HK-2 (cell line): ENCODE results near the gene CCDC34.

Experiments
- DNase-seq: peaks from one replicate; pipeline ENCODE4 v3.0.0-alpha.2; 2018; ENCODE audit not compliant: unreplicated experiment

Gene CCDC34, protein sequence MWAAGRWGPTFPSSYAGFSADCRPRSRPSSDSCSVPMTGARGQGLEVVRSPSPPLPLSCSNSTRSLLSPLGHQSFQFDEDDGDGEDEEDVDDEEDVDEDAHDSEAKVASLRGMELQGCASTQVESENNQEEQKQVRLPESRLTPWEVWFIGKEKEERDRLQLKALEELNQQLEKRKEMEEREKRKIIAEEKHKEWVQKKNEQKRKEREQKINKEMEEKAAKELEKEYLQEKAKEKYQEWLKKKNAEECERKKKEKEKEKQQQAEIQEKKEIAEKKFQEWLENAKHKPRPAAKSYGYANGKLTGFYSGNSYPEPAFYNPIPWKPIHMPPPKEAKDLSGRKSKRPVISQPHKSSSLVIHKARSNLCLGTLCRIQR

GRCh38 chr11:27362749-27363575 lies at the start of gene CCDC34:
TSS of gene CCDC34 (minus strand) at chr11:27363215. CDS start at chr11:27363194, 21 bp downstream.
- peak; percentile 80 for DNase-seq

- DNase-seq = no peak
These were observed 49.2 kb upstream of the CCDC34 start for GRCh38 chr11:27412192-27412691.

DNA sequence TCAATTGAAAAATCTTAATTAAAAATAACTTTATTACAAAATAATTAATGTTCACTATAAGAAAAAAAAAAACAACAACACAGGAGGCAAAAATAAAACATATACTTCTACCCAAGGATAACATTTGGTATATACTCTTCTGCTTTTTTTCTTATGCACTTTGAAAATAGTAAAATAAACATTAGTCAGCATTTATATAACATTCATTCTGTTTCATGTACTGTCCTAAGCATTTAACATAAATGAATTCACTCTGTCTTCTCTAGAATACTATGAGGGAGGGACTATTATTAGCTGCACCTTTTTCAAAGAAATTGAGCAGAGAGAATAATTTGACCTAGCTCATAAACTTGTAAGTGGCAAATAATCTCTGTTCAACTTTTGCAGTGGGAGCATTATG lies 48.3 kb upstream of the CCDC34 start:
- DNase-seq = no peak

GRCh38 chr11:27410272-27410671 lies 47.3 kb upstream of the CCDC34 start:
- DNase-seq = no peak

DNA sequence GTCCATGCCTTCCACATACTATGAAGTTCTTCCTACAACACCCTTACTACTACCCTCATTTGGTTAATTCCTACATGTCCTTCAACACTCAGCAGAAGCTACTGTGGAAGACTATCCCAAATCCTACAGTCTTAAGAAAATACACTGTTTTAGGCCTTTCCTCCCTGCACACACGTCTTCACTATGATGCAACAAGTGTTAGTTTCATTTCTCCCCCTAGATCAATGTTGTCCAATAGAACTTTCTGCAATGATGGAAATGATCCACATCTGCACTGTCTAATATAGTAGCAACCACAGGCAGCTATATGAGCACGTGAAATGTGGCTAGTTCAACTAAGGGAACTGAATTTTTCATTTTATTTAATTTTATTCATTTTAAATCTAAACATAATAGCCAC lies 46.7 kb upstream of the CCDC34 start:
- DNase-seq = no peak

- DNase-seq = no peak
These were observed 46.0 kb upstream of the CCDC34 start for GRCh38 chr11:27409049-27409448.

DNA sequence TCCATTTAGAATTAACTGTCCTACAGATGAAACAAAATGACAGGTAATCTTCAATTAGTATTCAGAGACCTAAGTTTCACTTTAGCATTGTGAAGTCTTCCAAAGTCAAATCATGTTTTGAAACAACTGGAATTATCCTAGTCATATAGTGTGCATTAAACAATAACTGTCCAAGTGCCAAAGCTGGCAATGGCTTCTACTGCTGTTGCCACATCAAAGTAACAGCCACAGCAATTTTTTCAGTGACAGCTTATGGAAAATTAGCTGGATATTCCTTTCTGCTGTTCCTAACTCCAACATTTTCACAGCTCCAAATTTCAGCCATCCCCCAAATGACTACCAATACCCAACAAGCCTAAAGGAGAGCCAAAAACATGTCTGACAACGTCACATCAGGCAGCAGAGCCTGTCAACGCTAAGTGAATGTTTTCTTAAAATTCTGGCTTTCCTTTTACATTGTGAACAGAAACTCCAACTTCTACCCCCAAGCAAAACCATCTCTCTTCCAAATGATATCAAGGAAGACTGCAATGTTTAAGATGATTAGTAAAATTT lies 45.3 kb upstream of the CCDC34 start:
- no peak for DNase-seq

- no peak for DNase-seq
These were observed 43.7 kb upstream of the CCDC34 start for GRCh38 chr11:27406498-27407354.

- DNase-seq = no peak
These were observed 42.1 kb upstream of the CCDC34 start for GRCh38 chr11:27405134-27405533.

GRCh38 chr11:27404427-27404826 lies 41.4 kb upstream of the CCDC34 start:
- no peak for DNase-seq

DNA sequence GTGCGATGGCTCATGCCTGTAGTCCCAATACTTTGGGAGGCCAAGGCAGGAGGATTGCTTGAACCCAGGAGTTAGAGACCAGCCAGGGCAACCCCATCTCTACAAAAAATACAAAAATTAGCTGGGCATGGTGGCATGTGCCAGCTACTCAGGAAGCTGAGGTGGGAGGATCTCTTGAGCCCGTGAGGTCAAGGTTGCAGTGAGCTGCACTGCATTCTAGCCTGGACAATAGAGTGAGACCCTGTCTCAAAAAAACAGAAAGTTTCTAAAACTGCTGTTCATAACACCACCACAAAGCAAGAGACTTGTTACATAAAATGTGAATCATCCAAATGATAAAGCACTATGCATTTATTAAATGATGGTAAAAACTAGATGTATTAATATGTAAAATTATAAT lies 40.2 kb upstream of the CCDC34 start:
- no peak for DNase-seq

DNA sequence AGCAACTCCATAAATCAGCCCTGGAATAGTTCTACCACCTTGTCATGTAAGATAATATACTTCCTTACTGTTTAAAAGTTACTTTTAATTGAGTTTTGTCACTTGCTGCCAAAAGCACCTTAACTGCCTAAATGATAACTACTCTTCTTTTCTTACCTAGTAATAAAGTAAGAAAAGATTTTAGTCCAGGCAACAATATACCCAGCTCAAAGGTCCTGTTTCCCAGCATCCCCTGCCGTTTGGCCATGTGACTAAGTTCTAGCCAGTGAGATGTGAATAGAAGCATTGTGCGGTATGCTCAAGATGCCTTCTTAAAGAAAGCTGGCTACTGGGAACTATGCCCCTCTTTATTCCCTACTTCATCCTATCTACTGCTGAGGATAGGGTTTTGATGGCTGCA lies 39.4 kb upstream of the CCDC34 start:
- no peak for DNase-seq

DNA sequence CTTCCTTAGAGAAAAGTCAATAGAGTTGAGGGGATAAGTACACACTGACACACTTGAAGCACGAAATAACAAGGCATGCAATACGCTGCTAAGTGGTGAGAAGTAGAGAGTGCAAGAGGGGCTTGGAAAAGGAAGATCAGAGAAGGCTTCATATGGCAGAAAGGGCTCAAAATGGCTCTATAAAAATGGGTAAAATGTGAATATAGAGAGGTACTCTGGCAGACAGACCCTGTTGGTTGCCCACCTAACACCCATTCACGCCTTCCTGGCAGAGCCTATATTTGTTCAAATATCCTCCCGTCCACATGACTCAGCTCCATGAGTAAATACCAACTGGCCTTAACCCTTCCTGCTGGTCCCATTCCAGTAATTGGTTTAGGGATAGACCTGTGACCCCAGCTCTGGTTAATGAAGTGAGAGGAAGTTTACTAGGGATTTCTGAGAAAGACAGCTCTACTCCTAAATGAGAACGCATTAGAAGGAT lies 38.9 kb upstream of the CCDC34 start:
- no peak for DNase-seq

- no peak for DNase-seq
These were observed 38.3 kb upstream of the CCDC34 start for GRCh38 chr11:27401280-27401832.

GRCh38 chr11:27398400-27398770 lies 35.4 kb upstream of the CCDC34 start:
- no peak for DNase-seq

DNA sequence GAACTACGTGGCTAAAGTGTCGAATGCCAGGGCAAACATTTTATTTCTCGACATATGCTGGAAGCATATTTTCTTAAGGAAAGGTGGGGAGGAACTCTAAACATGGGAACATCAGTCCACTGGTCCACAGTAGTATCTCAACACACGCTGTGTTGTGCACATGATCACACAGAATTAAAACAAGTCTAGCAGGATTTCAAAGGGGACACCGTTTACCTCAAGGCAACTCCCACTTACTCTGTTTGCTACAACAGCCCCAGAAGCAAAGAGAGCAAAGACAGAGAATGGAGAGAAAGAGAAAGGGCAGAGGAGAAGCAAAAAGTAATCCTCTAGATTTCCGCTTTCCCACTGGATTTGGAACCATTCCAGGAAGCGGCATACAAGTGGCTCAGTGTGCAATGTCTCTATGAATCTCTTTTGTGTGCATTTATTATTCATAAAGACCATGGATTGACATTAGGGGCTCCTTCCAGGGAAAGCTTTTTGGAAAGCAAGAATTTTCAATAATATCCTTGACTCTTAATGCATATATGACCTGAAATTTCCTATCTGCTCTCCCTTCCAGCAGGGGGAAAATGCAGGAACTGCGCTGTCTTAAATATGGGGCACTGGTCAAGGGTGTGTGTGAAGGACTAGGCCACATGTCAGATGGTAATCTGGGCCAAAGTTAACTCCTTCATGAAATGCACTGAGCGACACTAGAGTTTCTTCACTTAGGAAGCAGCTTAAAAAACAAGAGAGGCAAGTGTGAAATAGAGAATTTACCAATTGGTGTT lies 34.8 kb upstream of the CCDC34 start:
- no peak for DNase-seq

DNA sequence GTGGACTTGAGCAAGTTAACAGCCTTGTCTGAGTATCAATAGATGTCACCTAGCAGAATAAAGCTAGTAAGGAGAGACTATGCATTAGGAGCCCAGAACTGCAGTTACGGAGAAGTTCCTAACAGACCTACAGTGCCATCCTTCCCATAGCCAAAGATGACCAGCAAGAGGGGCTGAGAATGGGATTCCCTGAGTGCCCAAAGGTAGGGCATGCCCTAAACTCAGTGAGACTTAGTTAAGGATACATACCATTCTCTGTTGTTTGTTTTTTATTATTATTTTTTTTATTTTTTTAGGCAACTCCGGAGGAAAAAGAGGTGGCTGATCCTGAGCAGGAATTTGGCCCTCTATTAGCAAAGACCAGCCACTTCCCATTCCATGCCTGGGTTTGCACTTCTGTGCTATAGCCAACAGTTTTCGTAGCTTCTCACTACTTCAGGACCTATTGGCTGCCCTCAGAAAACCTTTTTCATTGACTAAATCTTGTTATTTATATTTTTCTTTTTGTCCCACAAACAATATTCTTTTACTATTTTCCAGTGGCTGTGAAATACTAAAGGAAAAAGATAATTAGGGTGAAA lies 33.3 kb upstream of the CCDC34 start:
- no peak for DNase-seq

- no peak for DNase-seq
These were observed 32.7 kb upstream of the CCDC34 start for GRCh38 chr11:27395556-27396258.

DNA sequence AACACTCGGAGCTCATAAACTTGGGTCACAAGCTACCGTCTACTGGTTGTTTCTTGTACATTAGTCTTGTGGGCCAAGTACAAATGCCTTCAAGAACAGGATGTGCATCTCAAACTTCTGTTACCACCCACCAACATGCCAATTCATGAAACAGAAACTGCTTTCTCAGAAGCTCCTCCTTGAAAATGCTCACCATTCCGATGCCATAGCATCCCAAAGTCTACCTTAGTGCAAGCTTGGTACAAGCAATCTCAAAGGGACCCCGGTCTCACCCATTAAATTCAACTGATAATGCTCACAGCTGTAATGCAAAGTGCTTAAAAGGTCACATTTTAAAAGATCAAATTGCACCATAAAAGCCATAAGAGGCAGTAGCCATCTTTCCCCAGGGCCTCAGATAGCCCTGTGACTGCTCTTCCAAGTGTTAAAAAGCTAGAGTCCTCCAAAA lies 31.8 kb upstream of the CCDC34 start:
- DNase-seq = no peak
